Measurements from ENCODE around the gene CDC42BPB.

CDC42BPB gene

GRCh38 chr14:102883554-102883953, 173.8 kb downstream of the CDC42BPB start:
- no peak for DNase-seq (ENCODE audit: low read depth)
- TF ChIP-seq MAX (IDR thresholded peaks at IDR 0.05; ENCODE audit: low read depth, low read length) = no peak
- H3K4me3 ChIP-seq (ENCODE audit: low read depth, low read length) = no peak overlapping the region

GRCh38 chr14:102883089-102883541, 174.2 kb downstream of the CDC42BPB start:
- H3K4me3 ChIP-seq (ENCODE audit: low read depth, low read length) = no peak overlapping the region
- TF ChIP-seq MAX (IDR thresholded peaks at IDR 0.05; ENCODE audit: low read depth, low read length) (no peak), POLR2A (IDR thresholded peaks at IDR 0.05; ENCODE audit: extremely low read depth, insufficient read length) (no peak), CTCF (IDR thresholded peaks at IDR 0.05; ENCODE audit: low read depth, low read length) (no peak), MYC (IDR thresholded peaks at IDR 0.05; ENCODE audit: low read depth, low read length) (no peak)
- DNase-seq (ENCODE audit: low read depth) = no peak
